Smooth muscle cell (in vitro differentiated cells): ENCODE results near the gene JDP2. TPM values are rescaled to one million over a fixed set of nuclear protein-coding genes. Genes with fewer than 3 reads are reported as not detected.

Experiments
- DNase-seq: peaks from one replicate; lab custom pipeline; 2025; ENCODE audit not compliant: unreplicated experiment; lab: John Stamatoyannopoulos, UW
- H2AFZ ChIP-seq: fragments of 200-600 bp; sonication (generic); 2 replicates; pipeline ENCODE4 v1.6.0; 2016; ENCODE audit warnings: antibody characterized with exemption, low read depth, mild to moderate bottlenecking
- H3F3A ChIP-seq: fragments of 200-600 bp; sonication (generic); 2 replicates; pipeline ENCODE4 v1.6.0; 2017; ENCODE audit warnings: antibody characterized with exemption, low read depth
- H3K27ac ChIP-seq: fragments of 200-600 bp; sonication (generic); 2 replicates; pipeline ENCODE4 v1.5.1; 2016; ENCODE audit warnings: low read depth, mild to moderate bottlenecking
- H3K27me3 ChIP-seq: fragments of 200-600 bp; sonication (generic); 2 replicates; pipeline ENCODE4 v1.6.1; 2016; ENCODE audit warnings: low read depth, mild to moderate bottlenecking
- H3K36me3 ChIP-seq: fragments of 200-600 bp; sonication (generic); 2 replicates; pipeline ENCODE4 v1.5.1; 2016; ENCODE audit warnings: low read depth
- H3K4me1 ChIP-seq: fragments of 200-600 bp; sonication (generic); 2 replicates; pipeline ENCODE4 v1.5.1; 2016; ENCODE audit warnings: low read depth
- H3K4me2 ChIP-seq: fragments of 200-600 bp; sonication (generic); 2 replicates; pipeline ENCODE4 v1.6.0; 2016; ENCODE audit warnings: mild to moderate bottlenecking
- H3K4me3 ChIP-seq: fragments of 200-600 bp; sonication (generic); 2 replicates; pipeline ENCODE4 v1.5.1; 2016; ENCODE audit warnings: mild to moderate bottlenecking
- H3K79me2 ChIP-seq: fragments of 200-600 bp; sonication (generic); 2 replicates; pipeline ENCODE4 v1.6.0; 2016; ENCODE audit warnings: low read depth, mild to moderate bottlenecking
- H3K9ac ChIP-seq: fragments of 200-600 bp; sonication (generic); 2 replicates; pipeline ENCODE4 v1.6.0; 2016; ENCODE audit warnings: low read depth
- H3K9me3 ChIP-seq: fragments of 200-600 bp; sonication (generic); replicated peaks from 2 replicates; pipeline ENCODE4 v1.5.1; 2016; ENCODE audit warnings: low read depth
- H4K20me1 ChIP-seq: fragments of 200-600 bp; sonication (generic); 2 replicates; pipeline ENCODE4 v1.6.0; 2016; ENCODE audit warnings: low read depth
- CTCF ChIP-seq: fragments of 200-600 bp; sonication (generic); IDR thresholded peaks from 2 replicates; pipeline ENCODE4 v1.5.1; 2017; ENCODE audit warnings: borderline replicate concordance, mild to moderate bottlenecking, antibody characterized with exemption; ENCODE audit not compliant: insufficient read depth, poor library complexity, severe bottlenecking
- WGBS: methylation state at CpG from one replicate; pipeline ENCODE4 v1.1.7; 2016; ENCODE audit warnings: low lambda C conversion rate; 5-methylcytosine and 5-hydroxymethylcytosine counted together
- polyA plus RNA-seq: library from polyadenylated mRNA; unstranded; fragments of >200 nt; fragmentation: Nextera tagmentation; extraction: Ambion mirVana; gene quantifications from 2 replicates; pipeline ENCODE4 v1.2.1, GENCODE V29; 2016
- total RNA-seq: library from RNA; depleted of rRNA; stranded (reverse); fragments of >200 nt; gene quantifications from 2 replicates; pipeline ENCODE4 v1.2.3, GENCODE V29; 2014

The JDP2 gene
- total and polyA plus RNA-seq, 2 experiments from 2014 or later = 70.3 to 126 TPM

GRCh38 chr14:75399321-75399720 lies 28.5 kb upstream of the JDP2 start:
- 96% methylated on average over 4 of the region's 4 CpGs for WGBS

GRCh38 chr14:75399843-75400775 lies 27.7 kb upstream of the JDP2 start:
- WGBS = 49% methylated on average over 7 of the region's 7 CpGs
- Histone ChIP-seq H3K4me3 (no peak overlapping the region), H3K4me1 (peaks cover 11% of the 10 kb centered on the region), H2AFZ (no peak overlapping the region), H3K79me2 (no peaks in the 10 kb centered on the region), H4K20me1 (no peaks in the 10 kb centered on the region), H3K27ac (peak overlapping the region; percentile 92), H3K9ac (no peak overlapping the region), H3K36me3 (no peaks in the 10 kb centered on the region), H3K4me2 (no peak overlapping the region), H3K27me3 (no peaks in the 10 kb centered on the region), H3K9me3 (no peaks in the 10 kb centered on the region), H3F3A (peaks cover 6% of the 10 kb centered on the region)
- no peak for TF ChIP-seq CTCF
- DNase-seq = peak; percentile 9

More at GRCh38 chr14:75399321-75399720, 28.5 kb upstream of the JDP2 start:
- Histone ChIP-seq H3K79me2 (no peaks in the 10 kb centered on the region), H3F3A (peaks cover 6% of the 10 kb centered on the region), H3K4me2 (no peak overlapping the region), H2AFZ (no peak overlapping the region), H4K20me1 (no peaks in the 10 kb centered on the region), H3K9ac (no peak overlapping the region), H3K27ac (no peak overlapping the region), H3K27me3 (no peaks in the 10 kb centered on the region), H3K9me3 (no peaks in the 10 kb centered on the region), H3K36me3 (no peaks in the 10 kb centered on the region), H3K4me1 (peaks cover 11% of the 10 kb centered on the region), H3K4me3 (no peak overlapping the region)
- no peak for DNase-seq
- no peak for TF ChIP-seq CTCF

- peak overlapping the region; percentile 92 for H3K27ac ChIP-seq
- WGBS = 26% methylated on average over 10 of the region's 10 CpGs
- peak overlapping the region; percentile 83 for H3K9ac ChIP-seq
- H3K27me3 ChIP-seq = no peaks in the 10 kb centered on the region
- H3F3A ChIP-seq = peaks cover 6% of the 10 kb centered on the region
- peaks cover 11% of the 10 kb centered on the region for H3K4me1 ChIP-seq
- H3K9me3 ChIP-seq = no peaks in the 10 kb centered on the region
- no peaks in the 10 kb centered on the region for H4K20me1 ChIP-seq
- peak overlapping the region; percentile 2 for H3K4me3 ChIP-seq
- H2AFZ ChIP-seq = peak overlapping the region; percentile 46
- H3K79me2 ChIP-seq = no peaks in the 10 kb centered on the region
- no peak for TF ChIP-seq CTCF
- no peaks in the 10 kb centered on the region for H3K36me3 ChIP-seq
- DNase-seq = peak; percentile 19
- H3K4me2 ChIP-seq = peak overlapping the region; percentile 49
Measured at GRCh38 chr14:75401361-75401760, 26.5 kb upstream of the JDP2 start.
